ENCODE results near the gene MED10. TPM values are rescaled to one million over a fixed set of nuclear protein-coding genes. Genes with fewer than 3 reads are reported as not detected.

The MED10 gene
- total RNA-seq, 1 donor from 2014 or later, result 38.4 TPM

GRCh38 chr5:6356578-6357164, 21.7 kb downstream of the MED10 start:
- Mint-ChIP-seq H3K9me3 (no peaks in the 10 kb centered on the region), H3K4me1 (no peaks in the 10 kb centered on the region), H3K36me3 (no peaks in the 10 kb centered on the region), H3K27ac (no peak overlapping the region), H3K27me3 (ENCODE audit: low read depth) (peaks cover 39% of the 10 kb centered on the region), H3K4me3 (no peak overlapping the region)
- TF ChIP-seq, protein P1, sequence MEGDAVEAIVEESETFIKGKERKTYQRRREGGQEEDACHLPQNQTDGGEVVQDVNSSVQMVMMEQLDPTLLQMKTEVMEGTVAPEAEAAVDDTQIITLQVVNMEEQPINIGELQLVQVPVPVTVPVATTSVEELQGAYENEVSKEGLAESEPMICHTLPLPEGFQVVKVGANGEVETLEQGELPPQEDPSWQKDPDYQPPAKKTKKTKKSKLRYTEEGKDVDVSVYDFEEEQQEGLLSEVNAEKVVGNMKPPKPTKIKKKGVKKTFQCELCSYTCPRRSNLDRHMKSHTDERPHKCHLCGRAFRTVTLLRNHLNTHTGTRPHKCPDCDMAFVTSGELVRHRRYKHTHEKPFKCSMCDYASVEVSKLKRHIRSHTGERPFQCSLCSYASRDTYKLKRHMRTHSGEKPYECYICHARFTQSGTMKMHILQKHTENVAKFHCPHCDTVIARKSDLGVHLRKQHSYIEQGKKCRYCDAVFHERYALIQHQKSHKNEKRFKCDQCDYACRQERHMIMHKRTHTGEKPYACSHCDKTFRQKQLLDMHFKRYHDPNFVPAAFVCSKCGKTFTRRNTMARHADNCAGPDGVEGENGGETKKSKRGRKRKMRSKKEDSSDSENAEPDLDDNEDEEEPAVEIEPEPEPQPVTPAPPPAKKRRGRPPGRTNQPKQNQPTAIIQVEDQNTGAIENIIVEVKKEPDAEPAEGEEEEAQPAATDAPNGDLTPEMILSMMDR (IDR thresholded peaks at IDR 0.05; ENCODE audit: unreplicated experiment), result no peak
- no peak for DNase-seq (ENCODE audit: low spot score in 2 of 2, unreplicated experiment in 2 of 2)

GRCh38 chr5:6355294-6355693, 23.1 kb downstream of the MED10 start:
- no peak for DNase-seq (ENCODE audit: low spot score in 2 of 2, unreplicated experiment in 2 of 2)
- Mint-ChIP-seq H3K36me3 (no peaks in the 10 kb centered on the region), H3K4me3 (no peak overlapping the region), H3K9me3 (no peaks in the 10 kb centered on the region), H3K4me1 (no peaks in the 10 kb centered on the region), H3K27me3 (ENCODE audit: low read depth) (peaks cover 47% of the 10 kb centered on the region), H3K27ac (no peak overlapping the region)
- TF ChIP-seq, protein P1 (IDR thresholded peaks at IDR 0.05; ENCODE audit: unreplicated experiment), result no peak

GRCh38 chr5:6354848-6355247, 23.5 kb downstream of the MED10 start:
- Mint-ChIP-seq H3K4me1 (no peaks in the 10 kb centered on the region), H3K27ac (no peak overlapping the region), H3K4me3 (no peak overlapping the region), H3K9me3 (no peaks in the 10 kb centered on the region), H3K27me3 (ENCODE audit: low read depth) (peaks cover 47% of the 10 kb centered on the region), H3K36me3 (no peaks in the 10 kb centered on the region)
- no peak for DNase-seq (ENCODE audit: low spot score in 2 of 2, unreplicated experiment in 2 of 2)
- TF ChIP-seq, protein P1 (IDR thresholded peaks at IDR 0.05; ENCODE audit: unreplicated experiment), result no peak

- TF ChIP-seq, protein P1 (IDR thresholded peaks at IDR 0.05; ENCODE audit: unreplicated experiment), result no peak
- H3K4me1 Mint-ChIP-seq, result no peaks in the 10 kb centered on the region
- H3K9me3 Mint-ChIP-seq, result no peaks in the 10 kb centered on the region
- H3K36me3 Mint-ChIP-seq, result no peaks in the 10 kb centered on the region
- H3K27me3 Mint-ChIP-seq (ENCODE audit: low read depth), result peaks cover 44% of the 10 kb centered on the region
- no peak overlapping the region for H3K4me3 Mint-ChIP-seq
- H3K27ac Mint-ChIP-seq, result no peak overlapping the region
- no peak for DNase-seq (ENCODE audit: low spot score in 2 of 2, unreplicated experiment in 2 of 2)
Measured at GRCh38 chr5:6353602-6354302, 24.6 kb downstream of the MED10 start.

DNA sequence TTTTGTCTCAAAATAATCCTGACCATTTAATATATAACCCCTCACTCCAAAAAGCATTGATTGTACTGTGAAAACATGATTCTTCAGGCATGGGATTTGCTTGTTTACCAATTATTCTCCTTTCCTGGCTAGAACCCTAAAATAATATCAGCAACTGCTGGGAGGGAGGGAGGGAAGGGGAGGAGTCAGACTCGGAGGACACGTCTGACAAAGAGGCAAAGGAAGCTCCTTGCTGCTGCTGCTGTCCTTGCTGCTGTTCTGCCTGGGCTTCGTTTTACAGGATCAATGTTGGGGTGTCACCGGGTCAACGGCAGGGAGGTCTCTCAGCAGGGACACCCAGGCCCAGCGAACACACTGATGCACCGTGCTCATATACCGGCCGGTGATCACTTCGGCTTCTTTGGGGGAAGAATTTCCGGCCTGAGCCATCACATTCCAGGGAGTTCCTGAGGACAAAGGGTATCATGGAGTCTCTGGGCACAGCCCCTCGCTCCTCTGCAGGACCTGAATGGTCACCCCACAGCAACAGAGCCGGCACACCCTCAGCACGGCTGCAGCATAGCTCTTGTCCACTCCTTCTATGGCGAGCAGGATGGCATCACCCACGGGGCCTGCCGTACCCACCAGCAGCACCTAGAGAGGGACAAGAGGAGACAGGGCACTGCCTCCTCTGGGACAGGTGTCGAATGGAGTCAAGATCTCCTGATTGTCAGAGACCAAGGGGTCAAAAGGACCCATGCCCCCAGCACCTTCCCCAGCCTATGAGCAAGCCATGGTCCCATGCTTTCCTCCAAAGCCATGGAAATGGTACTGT, 27.9 kb downstream of the MED10 start:
- Mint-ChIP-seq H3K27ac (no peak overlapping the region), H3K27me3 (ENCODE audit: low read depth) (peaks cover 56% of the 10 kb centered on the region), H3K4me3 (no peak overlapping the region), H3K4me1 (no peaks in the 10 kb centered on the region), H3K36me3 (no peaks in the 10 kb centered on the region), H3K9me3 (no peaks in the 10 kb centered on the region)
- TF ChIP-seq, protein P1 (IDR thresholded peaks at IDR 0.05; ENCODE audit: unreplicated experiment), result no peak
- no peak for DNase-seq (ENCODE audit: low spot score in 2 of 2, unreplicated experiment in 2 of 2)
